Endothelial cell of umbilical vein (primary cell): ENCODE results near the gene ZBTB20. TPM values are rescaled to one million over a fixed set of nuclear protein-coding genes. Genes with fewer than 3 reads are reported as not detected.

Experiments used
- BruUV-seq: library from RNA; stranded (reverse); fragments of 400-500 nt; replicated peaks from 2 replicates; lab custom pipeline; 2021; lab: Mats Ljungman, UMichigan
- CTCF ChIA-PET: fragments of 300-600, 350-600 bp; sonication (Branson Sonifier 250); formaldehyde crosslinking; loops from one replicate; lab custom pipeline; 2021; ENCODE audit warnings: antibody characterized with exemption, inconsistent platforms; lab: Charles Lee
- POLR2A ChIA-PET: fragments of 300-600, 350-600 bp; sonication (Branson Sonifier 250); formaldehyde crosslinking; loops from one replicate; lab custom pipeline; 2021; ENCODE audit warnings: antibody characterized with exemption, inconsistent platforms; lab: Charles Lee
- DNase-seq: peaks from one replicate; pipeline ENCODE4 v3.0.0-alpha.2; 2011; ENCODE audit warnings: low read depth, low spot score
- FAIRE-seq: peaks from 2 replicates; lab custom pipeline; 2011; peaks lifted over from hg19 to GRCh38; lab: Jason Lieb, UNC
- H2AFZ ChIP-seq: 2 replicates; pipeline ENCODE4 v1.6.0; 2012; ENCODE audit warnings: low read depth, low read length, control low read depth, inconsistent platforms
- H3K27ac ChIP-seq: 2 replicates; pipeline ENCODE4 v1.5.1; 2011; ENCODE audit warnings: low read depth, mild to moderate bottlenecking, control low read depth, low read length, moderate library complexity; ENCODE audit not compliant: insufficient read depth
- H3K27me3 ChIP-seq, 2 experiments: 2 replicates each; pipeline versions ENCODE4 v1.6.0 to v1.6.1; 2011; ENCODE audit warnings: low read length in 2 of 2, mixed read lengths in 1 of 2; ENCODE audit not compliant: control insufficient read depth in 2 of 2, insufficient read depth in 2 of 2
- H3K36me3 ChIP-seq, 2 experiments: 2 replicates in 1 of 2; 3 replicates in 1 of 2; pipeline ENCODE4 v1.5.1; 2011; ENCODE audit warnings: low read length in 2 of 2, mild to moderate bottlenecking in 1 of 2, moderate library complexity in 1 of 2; ENCODE audit not compliant: control insufficient read depth in 2 of 2, insufficient read depth in 2 of 2; ENCODE audit errors: extremely low read depth in 1 of 2
- H3K4me1 ChIP-seq: 3 replicates; pipeline ENCODE4 v1.5.1; 2011; ENCODE audit warnings: mild to moderate bottlenecking, low read length; ENCODE audit not compliant: control insufficient read depth, insufficient read depth; ENCODE audit errors: extremely low read depth
- H3K4me2 ChIP-seq: 2 replicates; pipeline ENCODE4 v1.6.1; 2011; ENCODE audit warnings: low read length, control low read depth, mixed read lengths; ENCODE audit not compliant: insufficient read depth
- H3K4me3 ChIP-seq, 3 experiments: fragments of 200-600 bp in 1 of 3; sonication (generic), shearing (Covaris generic) in 1 of 3; replicated peaks in 1 of 3; 2 replicates each; pipeline ENCODE4 v1.5.1; 2011 to 2016; ENCODE audit warnings: control low read depth in 3 of 3, low read length in 3 of 3, mild to moderate bottlenecking in 2 of 3, inconsistent platforms in 1 of 3, low read depth in 1 of 3, moderate library complexity in 1 of 3; ENCODE audit not compliant: insufficient read depth in 1 of 3
- H3K79me2 ChIP-seq: 2 replicates; pipeline ENCODE4 v1.6.0; 2012; ENCODE audit warnings: low read length, inconsistent platforms; ENCODE audit not compliant: control insufficient read depth, insufficient read depth
- H3K9ac ChIP-seq: replicated peaks from 2 replicates; pipeline ENCODE3; 2011; ENCODE audit warnings: low read length, control low read depth; ENCODE audit not compliant: insufficient read depth; ENCODE audit errors: extremely low read depth
- H3K9me1 ChIP-seq: replicated peaks from 3 replicates; pipeline ENCODE4 v1.6.0; 2011; ENCODE audit warnings: mild to moderate bottlenecking, low read length; ENCODE audit not compliant: control insufficient read depth, insufficient read depth; ENCODE audit errors: extremely low read depth
- H3K9me3 ChIP-seq: replicated peaks from 2 replicates; pipeline ENCODE4 v1.5.1; 2012; ENCODE audit warnings: low read length, inconsistent platforms; ENCODE audit not compliant: control insufficient read depth, insufficient read depth
- H4K20me1 ChIP-seq: replicated peaks from 2 replicates; pipeline ENCODE3; 2011; ENCODE audit warnings: mild to moderate bottlenecking, low read length; ENCODE audit not compliant: control insufficient read depth, insufficient read depth; ENCODE audit errors: extremely low read depth
- EZH2 ChIP-seq: IDR thresholded peaks from 2 replicates; pipeline ENCODE4 v1.6.1; 2012; ENCODE audit warnings: borderline replicate concordance, low read depth, mild to moderate bottlenecking, moderate library complexity, low read length, inconsistent platforms; ENCODE audit not compliant: severe bottlenecking
- FOS ChIP-seq: IDR thresholded peaks from 2 replicates; pipeline ENCODE4 v1.6.1; 2011; ENCODE audit warnings: mild to moderate bottlenecking, low read length, moderate library complexity, borderline replicate concordance; ENCODE audit not compliant: insufficient read depth
- GATA2 ChIP-seq: IDR thresholded peaks from 2 replicates; pipeline ENCODE4 v1.7.0; 2011; ENCODE audit warnings: low read depth, mild to moderate bottlenecking, moderate library complexity, mixed read lengths, low read length; ENCODE audit not compliant: insufficient read length, insufficient read depth
- MAX ChIP-seq: IDR thresholded peaks from 2 replicates; pipeline ENCODE4 v1.6.1; 2011; ENCODE audit not compliant: insufficient read depth, insufficient read length
- POLR2A ChIP-seq: IDR thresholded peaks from 2 replicates; pipeline ENCODE4 v1.6.1; 2012; ENCODE audit warnings: low read depth, mild to moderate bottlenecking, control low read depth, low read length
- POLR2AphosphoS5 ChIP-seq: IDR thresholded peaks from 2 replicates; pipeline ENCODE4 v1.6.1; 2012; ENCODE audit warnings: low read depth, mild to moderate bottlenecking, control low read depth, low read length, moderate library complexity; ENCODE audit not compliant: insufficient read depth
- dilution Hi-C: fragments of 300-500 bp; cut with MboI; formaldehyde crosslinking; loops from one replicate; pipeline ENCODE4 v1.15.0; 2019; ENCODE audit warnings: low sequenced_read_pairs; ENCODE audit not compliant: extremely low pct_ligation_motif_present
- intact Hi-C: fragments of 100-400 bp; cut with micrococcal nuclease; formaldehyde crosslinking; loops from one replicate; pipeline ENCODE4 v1.10.0; 2022
- polyA plus RNA-seq, 4 experiments: library from polyadenylated mRNA; depleted of rRNA in 3 of 4; stranded (reverse) in 3 of 4; unstranded in 1 of 4; fragments of >200 nt; gene quantifications; 2 replicates each; pipeline versions ENCODE4 v1.2.1 to v1.2.3, GENCODE V29; 2011 to 2012; ENCODE audit warnings: missing spikeins in 1 of 4
- total RNA-seq: library from RNA; stranded (reverse); gene quantifications from 2 replicates; pipeline ENCODE4 v1.2.3, GENCODE V29; 2021

ZBTB20 gene
- total and polyA plus RNA-seq, 2 donors (not counting 3 experiments of a cell fraction or from before 2014, with no cell fraction given) = 2.1 to 20.5 TPM

- H3K79me2 ChIP-seq = no peaks in the 10 kb centered on the region
- no TSS peak for BruUV-seq
- H3K9me3 ChIP-seq = no peaks in the 10 kb centered on the region
- no peaks in the 10 kb centered on the region for H4K20me1 ChIP-seq
- FAIRE-seq = no peak
- TF ChIP-seq GATA2 = no peak
- no peak for TF ChIP-seq FOS
- TF ChIP-seq MAX = no peak
- no peak for TF ChIP-seq EZH2
- TF ChIP-seq POLR2AphosphoS5 = no peak
- no peaks in the 10 kb centered on the region for H3K4me1 ChIP-seq
- H3K9ac ChIP-seq = no peak overlapping the region
- H3K36me3 ChIP-seq = no peaks in the 10 kb centered on the region
- H3K27me3 ChIP-seq = no peaks in the 10 kb centered on the region
- dilution Hi-C loops = no loop called here
- no peaks in the 10 kb centered on the region for H3K9me1 ChIP-seq
- H3K27ac ChIP-seq = no peak overlapping the region
- ChIA-PET POLR2A (no interaction called here), CTCF (interaction anchor here (1.2 kb wide), 2 partner anchors 8 to 30 kb away, joined by 3 read pairs; no protein-coding TSS in a partner anchor)
- no peak overlapping the region for H3K4me2 ChIP-seq
- H2AFZ ChIP-seq = no peak overlapping the region
- DNase-seq = no peak
- no peak overlapping the region for H3K4me3 ChIP-seq
- intact Hi-C loops = no loop called here
These were observed 242.5 kb downstream of the ZBTB20 start for GRCh38 chr3:114904633-114905032.

GRCh38 chr3:114903213-114903612, 243.9 kb downstream of the ZBTB20 start:
- H3K4me2 ChIP-seq = no peak overlapping the region
- no peaks in the 10 kb centered on the region for H3K27me3 ChIP-seq
- ChIA-PET POLR2A (no interaction called here), CTCF (interaction anchor here (0.8 kb wide), 1 partner anchor 519 kb away, joined by 3 read pairs; no protein-coding TSS in a partner anchor)
- H4K20me1 ChIP-seq = no peaks in the 10 kb centered on the region
- DNase-seq (no peak), FAIRE-seq (no peak)
- intact Hi-C loops = no loop called here
- no peaks in the 10 kb centered on the region for H3K9me1 ChIP-seq
- no peaks in the 10 kb centered on the region for H3K9me3 ChIP-seq
- TF ChIP-seq MAX (no peak), POLR2A (no peak), FOS (no peak), GATA2 (no peak)
- H3K27ac ChIP-seq = no peak overlapping the region
- no peaks in the 10 kb centered on the region for H3K4me1 ChIP-seq
- no peaks in the 10 kb centered on the region for H3K36me3 ChIP-seq
- no TSS peak for BruUV-seq
- H3K9ac ChIP-seq = no peak overlapping the region
- H2AFZ ChIP-seq = no peak overlapping the region
- H3K4me3 ChIP-seq = no peak overlapping the region
- no peaks in the 10 kb centered on the region for H3K79me2 ChIP-seq
- dilution Hi-C loops = no loop called here
